HepG2 (cell line): ENCODE data around the gene CCDC174. TPM values are rescaled to one million over a fixed set of nuclear protein-coding genes. Genes with fewer than 3 reads are reported as not detected.

Source experiments
- ARID5B ChIP-seq: IDR thresholded peaks from 2 replicates; pipeline ENCODE4 v1.4.0; 2020; ENCODE audit warnings: mild to moderate bottlenecking, missing genetic modification reagents
- GABPB1 ChIP-seq: IDR thresholded peaks from 2 replicates; pipeline ENCODE4 v1.6.1; 2016; ENCODE audit warnings: mild to moderate bottlenecking, missing genetic modification reagents, moderate library complexity, missing compliant biosample characterization
- HCFC1 ChIP-seq: fragments of 150-350 bp; IDR thresholded peaks from 2 replicates; pipeline ENCODE4 v1.6.1; 2014; ENCODE audit warnings: low read depth, low read length
- HNF1B ChIP-seq: sonication (generic); formaldehyde crosslinking; IDR thresholded peaks from 2 replicates; pipeline ENCODE4 v1.5.1; 2020; ENCODE audit warnings: mild to moderate bottlenecking, moderate library complexity, missing genetic modification reagents
- MNT ChIP-seq: fragments of 450-650 bp; IDR thresholded peaks from 2 replicates; pipeline ENCODE4 v1.6.1; 2016
- MYNN ChIP-seq: sonication (generic); formaldehyde crosslinking; IDR thresholded peaks from 2 replicates; pipeline ENCODE4 v1.4.0; 2020; ENCODE audit warnings: mild to moderate bottlenecking, low read depth, missing genetic modification reagents
- NR2F2 ChIP-seq: IDR thresholded peaks from 2 replicates; pipeline ENCODE4 v1.6.1; 2012; ENCODE audit warnings: low read depth, inconsistent platforms, borderline replicate concordance
- PLRG1 ChIP-seq: fragments of 450-650 bp; conservative IDR thresholded peaks from 2 replicates; pipeline ENCODE4 v1.6.1; 2016
- ZBTB10 ChIP-seq: sonication (generic); formaldehyde crosslinking; IDR thresholded peaks from 2 replicates; pipeline ENCODE4 v1.4.0; 2020; ENCODE audit warnings: missing genetic modification reagents, borderline replicate concordance
- ZKSCAN5 ChIP-seq: sonication (generic); formaldehyde crosslinking; IDR thresholded peaks from 2 replicates; pipeline ENCODE4 v1.5.1; 2020; ENCODE audit warnings: mild to moderate bottlenecking, missing genetic modification reagents
- ZMAT5 ChIP-seq: sonication (generic); formaldehyde crosslinking; IDR thresholded peaks from 2 replicates; pipeline ENCODE4 v1.5.0; 2020; ENCODE audit warnings: mild to moderate bottlenecking, low read depth, missing genetic modification reagents, borderline replicate concordance
- ZNF235 ChIP-seq: sonication (generic); formaldehyde crosslinking; IDR thresholded peaks from 2 replicates; pipeline ENCODE4 v1.8.1; 2023; ENCODE audit warnings: mild to moderate bottlenecking, missing genetic modification reagents, borderline replicate concordance
- ZNF354B ChIP-seq: sonication (generic); formaldehyde crosslinking; IDR thresholded peaks from 2 replicates; pipeline ENCODE4 v1.8.0; 2022; ENCODE audit warnings: mild to moderate bottlenecking, missing genetic modification reagents
- ZNF660 ChIP-seq: sonication (generic); formaldehyde crosslinking; IDR thresholded peaks from 2 replicates; pipeline ENCODE4 v1.5.1; 2020; ENCODE audit warnings: mild to moderate bottlenecking, low read depth, missing genetic modification reagents, borderline replicate concordance
- ZNF841 ChIP-seq: sonication (generic); formaldehyde crosslinking; IDR thresholded peaks from 2 replicates; pipeline ENCODE4 v1.8.1; 2023; ENCODE audit warnings: missing genetic modification reagents, borderline replicate concordance
- polyA plus RNA-seq, 8 experiments: library from polyadenylated mRNA; depleted of rRNA in 3 of 8; stranded (reverse) in 7 of 8; unstranded in 1 of 8; fragments of >200 nt; fragmentation: Illumina TruSeq in 4 of 8; extraction: Trizol in 4 of 8; gene quantifications; 2 replicates each; pipeline versions ENCODE4 v1.2.1 to v1.2.3, GENCODE V29; 2011 to 2016; ENCODE audit warnings: low read depth in 4 of 8, missing spikeins in 1 of 8, mixed read lengths in 1 of 8; ENCODE audit not compliant: insufficient read depth in 1 of 8
- total RNA-seq, 5 experiments: library from RNA; depleted of rRNA; stranded (reverse); fragments of >200 nt; fragmentation: Illumina TruSeq; extraction: Trizol; gene quantifications; 2 replicates each; pipeline ENCODE4 v1.2.3, GENCODE V29; 2016; ENCODE audit warnings: low read depth in 1 of 5

The CCDC174 gene
- total and polyA plus RNA-seq, 2 of the 13 experiments (the other 11 are each of a cell fraction or from before 2014, with no cell fraction given): 5.4 to 11.0 TPM

GRCh38 chr3:14628406-14628805, 23.2 kb upstream of the CCDC174 start (continued):
- TF ChIP-seq ZKSCAN5 (no peak), MNT (no peak), ZNF660 (CRISPR knock-in tag) (no peak), ZNF841 (no peak), ZMAT5 (CRISPR knock-in tag) (no peak), HNF1B (no peak), ZBTB10 (no peak), HCFC1 (no peak), ARID5B (no peak), ZNF354B (CRISPR knock-in tag) (no peak), NR2F2 (no peak), ZNF235 (no peak), MYNN (no peak), GABPB1 (CRISPR knock-in tag) (no peak), PLRG1 (no peak)
